ENCODE data around the gene SLC39A13. TPM values are rescaled to one million over a fixed set of nuclear protein-coding genes. Genes with fewer than 3 reads are reported as not detected.
A peak's percentile ranks its signal among the peaks of the same experiment; 100 is the strongest.

The SLC39A13 gene
- total and polyA plus RNA-seq, 2 of the 13 experiments (the other 11 are each of a cell fraction or from before 2014, with no cell fraction given): 15.3 to 30.5 TPM

DNA sequence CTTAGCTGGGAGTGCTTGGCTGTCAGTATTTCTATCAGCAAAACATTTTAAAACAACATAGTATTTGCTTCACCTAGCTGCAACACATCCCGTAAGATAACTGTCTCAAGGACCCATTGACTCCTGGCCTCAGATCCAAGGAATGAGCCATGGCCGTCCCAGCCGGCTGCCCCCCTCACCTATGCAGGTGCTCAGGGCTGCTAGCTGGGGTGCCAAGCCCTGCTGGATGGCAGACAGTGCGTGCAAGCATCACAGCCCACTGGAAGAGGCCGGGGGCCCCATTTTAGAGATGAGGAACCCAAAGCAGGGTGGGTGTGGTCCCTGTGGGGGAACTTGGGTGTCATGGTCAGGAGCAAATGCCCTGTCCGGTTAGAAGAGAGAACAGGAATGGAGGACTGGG is 9.3 kb downstream of the SLC39A13 start (continued):
- TF ChIP-seq RERE (CRISPR knock-in tag; IDR thresholded peaks at IDR 0.05; ENCODE audit: low read depth): no peak
- TF ChIP-seq DMTF1 (CRISPR knock-in tag; IDR thresholded peaks at IDR 0.05): no peak

DNA sequence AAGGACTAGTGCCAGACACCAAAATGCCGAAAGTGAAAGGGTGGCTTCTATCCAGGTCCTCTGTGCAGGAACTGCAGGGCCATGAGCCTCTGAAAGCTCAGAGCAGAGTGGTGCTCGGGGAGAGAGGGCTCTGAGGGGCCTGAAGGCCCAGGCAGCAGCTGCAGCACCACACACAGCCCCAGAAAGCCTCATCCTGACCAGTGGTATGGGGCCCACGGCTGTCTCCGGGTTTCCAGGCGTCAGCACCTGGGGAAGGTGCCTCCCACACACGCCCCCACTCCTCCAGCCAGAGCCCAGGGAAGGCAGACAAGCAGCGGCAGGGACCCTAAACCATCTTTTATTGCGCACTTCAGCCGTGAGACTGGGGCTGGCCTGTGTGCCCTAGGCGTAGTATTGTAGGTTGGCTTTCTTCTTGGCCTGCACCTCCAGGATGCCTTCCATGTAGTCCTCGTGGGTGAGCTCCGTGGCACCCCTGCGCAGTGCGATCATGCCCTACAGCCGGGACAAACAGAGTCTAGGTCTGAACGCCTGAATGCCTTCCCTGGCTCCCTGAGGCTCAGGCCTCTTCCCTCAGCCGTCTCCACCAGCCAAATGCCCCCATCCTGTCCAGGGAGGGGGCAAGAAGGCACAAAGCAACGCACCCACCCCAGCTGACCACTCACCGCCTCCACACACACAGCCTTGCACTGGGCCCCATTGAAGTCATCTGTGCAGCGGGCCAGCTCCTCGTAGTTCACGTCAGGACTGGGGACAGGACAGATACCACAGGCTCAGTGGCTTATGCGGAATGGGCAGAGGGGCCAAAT is 10.3 kb downstream of the SLC39A13 start:
- POLR2A ChIA-PET: interaction anchor here (1.7 to 1.9 kb wide), 3 partner anchors 8 to 19 kb away, joined by 6 to 11 read pairs (median 6); partner anchors contain the start of gene PSMC3

More for the DNA sequence above, 10.3 kb downstream of the SLC39A13 start:
- Histone ChIP-seq H3K4me3 (replicated peaks in 1 of 3; ENCODE audit: insufficient read depth in 1 of 3, low read depth in 2 of 3, low read length in 3 of 3) (no peak overlapping the region), H3K9ac (ENCODE audit: insufficient read depth, low read depth, low read length) (no peak overlapping the region), H3K79me2 (ENCODE audit: insufficient read depth, low read length) (no peaks in the 10 kb centered on the region), H4K20me1 (ENCODE audit: insufficient read depth, low read length) (no peaks in the 10 kb centered on the region), H3K9me3 (ENCODE audit: low read length) (no peaks in the 10 kb centered on the region), H2AFZ (ENCODE audit: low read length) (no peak overlapping the region), H3K27ac (ENCODE audit: extremely low read length, insufficient read depth, low read length) (no peak overlapping the region), H3K4me1 (ENCODE audit: insufficient read depth, low read length) (no peaks in the 10 kb centered on the region), H3K4me2 (ENCODE audit: low read depth, low read length) (no peak overlapping the region), H3K27me3 (ENCODE audit: control insufficient read depth in 1 of 2, insufficient read depth in 2 of 2, low read length in 2 of 2) (no peaks in the 10 kb centered on the region), H3K36me3 (replicated peaks in 1 of 2; ENCODE audit: control insufficient read depth in 1 of 2, insufficient read depth in 2 of 2, low read length in 2 of 2) (peaks cover 33 to 52% of the 10 kb centered on the region in 2 experiments; a peak in 4 of 5 replicates)
- TF ChIP-seq AGO2 (optimal IDR thresholded peaks at IDR 0.05; ENCODE audit: low read depth, low read length): peak; percentile 79
- no peak for TF ChIP-seq DNMT1 (CRISPR knock-in tag; IDR thresholded peaks at IDR 0.05)
- peak in 1 of 2 experiments; percentile 33; a peak in 3 of 4 replicates for TF ChIP-seq POLR2A (IDR thresholded peaks at IDR 0.05; ENCODE audit: insufficient read depth in 1 of 2, low read depth in 2 of 2, low read length in 2 of 2)
- DNase-seq (ENCODE audit: low spot score) (no peak), FAIRE-seq (no peak), ATAC-seq (peak; percentile 5)
- BruUV-seq (replicated peaks): no TSS peak
- intact Hi-C loops (cut with micrococcal nuclease; ENCODE audit: unreplicated experiment): no loop called here
- WGBS (ENCODE audit: low lambda C conversion rate): 100% methylated on average over 20 of the region's 23 CpGs
- in situ Hi-C loops (cut with HindIII; ENCODE audit: extremely low pct_ligation_motif_present, low pct_unique_long_range_greater_than_20kb): no loop called here
- CTCF ChIA-PET (ENCODE audit: low intra/inter-chr PET ratio, low total read pairs): no interaction called here
